KOPT-K1 (cell line): ENCODE results near the gene TEKTIP1.
"Not testable (repeated sequence)": the region's sequence is repeated elsewhere in the genome, so short reads cannot be mapped to it uniquely, and the experiment has no call there.

Experiments
- H3K27ac ChIP-seq: fragments of 200-600 bp; sonication (generic); 2 replicates; pipeline ENCODE4 v1.5.1; 2016; ENCODE audit warnings: antibody characterized with exemption, mild to moderate bottlenecking, low read depth, low read length; ENCODE audit not compliant: poor library complexity, severe bottlenecking
- H3K36me3 ChIP-seq: fragments of 200-600 bp; sonication (generic); 2 replicates; pipeline ENCODE4 v1.5.1; 2017; ENCODE audit warnings: antibody characterized with exemption, mild to moderate bottlenecking, low read length, moderate library complexity; ENCODE audit not compliant: insufficient read depth
- H3K9me3 ChIP-seq: fragments of 200-600 bp; sonication (generic); 2 replicates; pipeline ENCODE4 v1.5.1; 2017; ENCODE audit warnings: antibody characterized with exemption, low read length, mild to moderate bottlenecking; ENCODE audit not compliant: insufficient read depth, poor library complexity, severe bottlenecking

TEKTIP1 gene

DNA sequence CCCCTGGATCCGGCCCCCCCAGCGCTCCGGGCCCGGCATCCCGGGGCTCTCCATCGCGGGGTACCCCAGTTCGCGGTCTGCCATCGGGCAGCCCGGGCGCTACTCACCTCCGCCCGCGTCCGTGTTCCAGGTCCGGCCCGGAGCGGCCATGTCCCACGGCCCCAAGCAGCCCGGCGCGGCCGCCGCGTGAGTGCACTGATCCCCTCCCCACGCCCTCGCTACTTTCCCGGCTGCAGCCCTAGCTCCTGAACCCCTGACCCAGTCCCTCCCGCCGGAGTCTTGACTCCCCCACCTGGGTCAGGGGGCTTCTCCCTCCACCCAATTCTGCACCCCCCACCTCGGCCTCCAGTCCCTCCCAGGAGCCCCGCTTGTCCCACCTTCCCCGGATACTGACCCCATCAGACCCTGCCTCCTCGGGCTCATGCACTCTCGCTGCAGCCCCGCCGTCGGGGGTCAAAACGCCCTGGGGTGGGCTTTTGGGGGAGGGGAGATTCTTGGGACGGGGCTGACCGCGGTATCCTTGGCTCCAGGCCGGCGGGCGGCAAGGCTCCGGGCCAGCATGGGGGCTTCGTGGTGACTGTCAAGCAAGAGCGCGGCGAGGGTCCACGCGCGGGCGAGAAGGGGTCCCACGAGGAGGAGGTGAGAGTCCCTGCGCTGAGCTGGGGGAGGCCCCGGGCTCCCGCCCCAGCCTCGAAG lies 34.3 kb downstream of the TEKTIP1 start:
- H3K36me3 ChIP-seq, result peaks cover 9% of the 10 kb centered on the region
- peak overlapping the region; percentile 65 for H3K27ac ChIP-seq
- no peaks in the 10 kb centered on the region for H3K9me3 ChIP-seq

GRCh38 chr19:3573858-3574637 lies 35.1 kb downstream of the TEKTIP1 start:
- Histone ChIP-seq H3K9me3 (no peaks in the 10 kb centered on the region), H3K27ac (peak overlapping the region; percentile 65), H3K36me3 (peaks cover 9% of the 10 kb centered on the region)

DNA sequence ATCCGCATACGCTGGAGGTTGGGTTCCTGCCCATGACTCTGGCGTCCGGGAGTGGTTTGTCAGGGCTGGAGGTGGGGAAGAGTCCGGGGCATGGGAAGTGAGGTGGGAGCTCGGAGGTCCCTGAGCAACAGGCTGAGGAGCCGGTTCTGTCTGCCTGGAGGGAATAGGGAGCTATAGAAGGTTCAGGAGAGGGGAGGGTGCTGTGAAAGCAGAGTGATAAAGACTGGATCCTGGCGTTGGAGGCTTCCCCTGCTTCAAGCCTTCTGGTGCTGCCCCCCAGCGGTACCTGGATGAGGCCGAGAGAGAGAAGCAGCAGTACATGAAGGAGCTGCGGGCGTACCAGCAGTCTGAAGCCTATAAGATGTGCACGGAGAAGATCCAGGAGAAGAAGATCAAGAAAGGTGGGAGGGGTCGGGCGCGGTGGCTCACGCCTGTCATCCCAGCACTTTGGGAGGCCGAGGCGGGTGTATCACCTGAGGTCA lies 36.3 kb downstream of the TEKTIP1 start:
- Histone ChIP-seq H3K36me3 (peaks cover 9% of the 10 kb centered on the region), H3K9me3 (no peaks in the 10 kb centered on the region), H3K27ac (no peak overlapping the region)

GRCh38 chr19:3575949-3576673 lies 37.1 kb downstream of the TEKTIP1 start:
- Histone ChIP-seq H3K27ac (no peak overlapping the region), H3K9me3 (no peaks in the 10 kb centered on the region), H3K36me3 (peaks cover 9% of the 10 kb centered on the region)

DNA sequence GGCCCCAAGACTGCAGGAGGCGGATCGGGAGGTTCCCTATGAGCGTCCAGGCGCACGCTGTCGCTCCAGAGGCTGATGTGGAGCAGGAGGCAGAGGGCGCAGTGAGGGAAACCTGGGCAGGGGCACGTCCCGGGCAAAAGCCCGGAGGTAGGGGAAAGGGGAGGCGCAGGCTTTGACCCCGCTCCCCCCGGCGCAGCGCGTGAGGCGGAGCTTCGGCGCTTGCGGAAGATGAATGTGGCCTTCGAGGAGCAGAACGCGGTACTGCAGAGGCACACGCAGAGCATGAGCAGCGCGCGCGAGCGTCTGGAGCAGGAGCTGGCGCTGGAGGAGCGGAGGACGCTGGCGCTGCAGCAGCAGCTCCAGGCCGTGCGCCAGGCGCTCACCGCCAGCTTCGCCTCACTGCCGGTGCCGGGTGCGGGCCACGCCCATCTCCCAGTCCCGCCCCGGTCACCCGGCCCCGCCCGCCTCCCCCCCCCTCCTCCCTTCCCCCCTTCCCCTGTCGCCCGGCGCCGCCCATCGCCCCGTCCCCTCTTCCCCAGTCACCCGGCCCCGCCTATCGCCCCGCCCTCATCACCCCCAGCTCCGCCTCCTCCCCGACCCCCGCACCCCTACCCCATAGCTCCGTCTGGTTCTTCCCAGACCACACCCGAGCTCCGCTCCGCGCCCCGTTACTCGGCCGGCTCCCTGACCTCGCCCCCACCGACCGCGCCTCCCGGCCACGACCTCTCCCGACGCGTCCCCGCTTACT lies 37.9 kb downstream of the TEKTIP1 start:
- no peak overlapping the region for H3K27ac ChIP-seq
- H3K9me3 ChIP-seq, result no peaks in the 10 kb centered on the region
- H3K36me3 ChIP-seq, result peaks cover 9% of the 10 kb centered on the region

GRCh38 chr19:3577723-3578344 lies 38.9 kb downstream of the TEKTIP1 start:
- peaks cover 9% of the 10 kb centered on the region for H3K36me3 ChIP-seq
- no peaks in the 10 kb centered on the region for H3K9me3 ChIP-seq
- H3K27ac ChIP-seq, result no peak overlapping the region

DNA sequence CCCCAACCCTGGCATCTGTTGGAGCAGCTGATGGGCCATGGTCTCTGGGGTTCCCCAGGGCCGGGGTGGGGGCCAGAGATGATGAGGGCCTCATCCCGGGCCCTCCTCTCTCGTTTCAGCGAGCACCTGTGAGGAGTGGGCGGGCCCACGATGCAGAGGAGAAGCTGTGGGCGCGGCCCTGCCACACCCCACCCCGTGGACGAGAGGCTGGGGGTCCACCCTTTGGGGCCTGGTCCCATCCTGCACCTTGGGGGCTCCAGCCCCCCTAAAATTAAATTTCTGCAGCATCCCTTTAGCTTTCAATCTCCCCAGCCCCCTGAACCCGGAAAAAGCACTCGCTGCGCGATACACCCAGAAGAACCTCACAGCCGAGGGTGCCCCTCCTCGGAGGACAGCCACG lies 39.4 kb downstream of the TEKTIP1 start:
- Histone ChIP-seq H3K9me3 (no peaks in the 10 kb centered on the region), H3K27ac (no peak overlapping the region), H3K36me3 (peaks cover 9% of the 10 kb centered on the region)

DNA sequence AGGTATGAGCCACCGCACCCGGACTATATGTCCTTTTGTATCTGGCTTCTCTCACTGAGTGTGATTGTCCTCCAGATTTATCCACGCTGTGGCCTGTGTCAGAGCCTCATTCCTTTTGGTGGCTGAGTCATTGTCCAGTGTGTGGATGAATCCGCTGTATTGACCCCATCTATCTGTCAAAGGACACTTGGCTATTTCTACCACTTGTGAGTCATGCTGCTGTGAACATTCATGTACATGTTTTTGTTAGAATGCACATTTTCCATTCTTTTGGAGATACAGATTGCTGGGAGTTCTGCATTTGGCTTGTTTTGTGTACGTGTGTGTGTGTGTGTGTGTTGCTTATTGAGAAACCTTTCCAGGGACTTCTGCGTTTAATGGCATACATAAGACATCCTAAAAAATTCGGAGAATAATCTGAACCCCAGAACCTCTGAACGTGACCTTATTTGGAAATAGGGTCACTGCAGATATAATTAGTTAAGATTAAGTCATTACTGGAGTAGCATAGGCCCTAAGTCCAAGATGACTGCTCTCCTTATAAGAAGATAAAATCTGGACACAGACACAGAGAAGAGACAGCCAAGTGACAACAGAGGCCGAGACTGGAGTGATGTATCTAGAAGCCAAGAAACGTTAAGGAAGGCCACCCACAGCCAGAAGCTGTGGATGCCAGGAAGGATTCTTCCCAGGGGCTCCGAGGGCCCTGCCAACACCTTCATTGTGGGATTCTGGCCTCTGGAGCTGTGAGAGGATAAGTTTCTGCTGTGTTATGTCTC lies 41.4 kb downstream of the TEKTIP1 start:
- Histone ChIP-seq H3K27ac (no peak overlapping the region), H3K36me3 (peaks cover 2% of the 10 kb centered on the region; the same call in 1 of the 2 replicates), H3K9me3 (no peaks in the 10 kb centered on the region)

DNA sequence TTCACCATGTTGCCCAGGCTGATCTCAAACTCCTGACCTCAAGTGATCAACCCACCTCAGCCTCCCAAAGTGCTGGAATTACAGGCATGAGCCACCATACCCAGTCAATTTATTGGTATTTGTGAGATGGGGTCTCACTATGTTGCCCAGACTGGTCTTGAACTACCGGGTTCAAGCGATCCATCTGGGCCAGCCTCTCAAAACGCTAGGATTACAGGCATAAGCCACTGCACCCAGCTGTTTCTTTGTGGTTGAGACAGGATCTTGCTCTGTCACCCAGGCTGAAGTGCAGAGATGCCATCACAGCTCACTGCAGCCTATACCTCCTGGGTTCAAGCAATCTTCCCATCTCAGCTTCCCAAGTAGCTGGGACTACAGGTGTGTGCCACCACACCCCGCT lies 42.8 kb downstream of the TEKTIP1 start:
- H3K9me3 ChIP-seq, H3K36me3 ChIP-seq, H3K27ac ChIP-seq: not testable (repeated sequence)

- H3K9me3 ChIP-seq, result not testable (repeated sequence)
Measured at GRCh38 chr19:3584036-3584802, 45.2 kb downstream of the TEKTIP1 start.

GRCh38 chr19:3585301-3586126 lies 46.5 kb downstream of the TEKTIP1 start, which contains the start of gene GIPC3:
TSS of gene GIPC3 (plus strand) at chr19:3585478. CDS start at chr19:3585598, 120 bp downstream.
- H3K36me3 ChIP-seq, result no peaks in the 10 kb centered on the region
- peaks cover 6% of the 10 kb centered on the region for H3K9me3 ChIP-seq
- H3K27ac ChIP-seq, result no peak within 1 kb of the TSS

More at GRCh38 chr19:3584036-3584802, 45.2 kb downstream of the TEKTIP1 start:
- H3K36me3 ChIP-seq, H3K27ac ChIP-seq: not testable (repeated sequence)

DNA sequence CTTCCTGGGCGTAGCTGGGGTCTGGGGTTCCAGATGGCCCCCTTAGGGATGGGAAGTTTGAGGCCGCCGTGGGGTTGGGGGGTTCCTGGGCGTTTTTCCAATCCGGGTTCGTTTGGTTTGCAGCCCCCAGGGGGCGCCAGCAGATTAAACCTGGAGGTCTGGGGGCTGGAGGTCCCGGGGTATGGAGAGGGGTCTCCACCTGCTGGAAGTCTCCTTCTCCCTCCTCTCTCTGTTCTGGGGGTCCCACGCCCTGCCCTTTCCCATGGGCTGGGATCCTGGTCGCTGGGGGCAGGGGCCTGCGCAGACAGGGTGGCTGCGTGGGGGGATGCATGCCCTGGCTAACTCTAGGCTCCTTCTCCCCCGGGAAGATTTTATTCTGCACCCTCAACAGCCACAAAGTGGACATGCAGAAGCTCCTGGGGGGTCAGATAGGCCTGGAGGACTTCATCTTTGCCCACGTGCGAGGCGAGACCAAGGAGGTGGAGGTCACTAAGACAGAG lies 47.2 kb downstream of the TEKTIP1 start:
- H3K36me3 ChIP-seq, result no peaks in the 10 kb centered on the region
- H3K9me3 ChIP-seq, result peaks cover 13% of the 10 kb centered on the region
- no peak overlapping the region for H3K27ac ChIP-seq
